Osteoblast (primary cell): ENCODE results near the gene CPLX3. TPM values are rescaled to one million over a fixed set of nuclear protein-coding genes. Genes with fewer than 3 reads are reported as not detected.
A peak's percentile ranks its signal among the peaks of the same experiment; 100 is the strongest.

Experiments used
- DNase-seq: peaks from one replicate; pipeline ENCODE4 v3.0.0; 2011; ENCODE audit warnings: low spot score, mixed read lengths; ENCODE audit not compliant: insufficient read length; ENCODE audit errors: missing footprints
- H2AFZ ChIP-seq: 2 replicates; pipeline ENCODE4 v1.6.0; 2011; ENCODE audit warnings: mild to moderate bottlenecking, low read length
- H3K27ac ChIP-seq: 2 replicates; pipeline ENCODE4 v1.5.1; 2011; ENCODE audit warnings: mild to moderate bottlenecking, low read depth, low read length, moderate library complexity
- H3K27me3 ChIP-seq: 2 replicates; pipeline ENCODE4 v1.6.0; 2012; ENCODE audit warnings: mild to moderate bottlenecking, control low read depth, inconsistent platforms, low read length, moderate library complexity; ENCODE audit not compliant: insufficient read depth
- H3K36me3 ChIP-seq: 2 replicates; pipeline ENCODE4 v1.5.1; 2011; ENCODE audit warnings: mild to moderate bottlenecking, low read length, control low read depth, moderate library complexity; ENCODE audit not compliant: insufficient read depth
- H3K4me1 ChIP-seq: 2 replicates; pipeline ENCODE4 v1.5.1; 2011; ENCODE audit warnings: mild to moderate bottlenecking, low read length, control low read depth, moderate library complexity; ENCODE audit not compliant: insufficient read depth
- H3K4me2 ChIP-seq: 2 replicates; pipeline ENCODE4 v1.6.0; 2011; ENCODE audit warnings: mild to moderate bottlenecking, low read length; ENCODE audit not compliant: insufficient read depth
- H3K4me3 ChIP-seq: fragments of 200-600 bp; sonication (generic); 3 replicates; pipeline ENCODE4 v1.5.1; 2012; ENCODE audit warnings: mild to moderate bottlenecking, low read length, inconsistent platforms; ENCODE audit not compliant: insufficient read depth
- H3K79me2 ChIP-seq: 2 replicates; pipeline ENCODE4 v1.6.0; 2012; ENCODE audit warnings: mild to moderate bottlenecking, low read length, control low read depth, inconsistent platforms; ENCODE audit not compliant: insufficient read depth
- H3K9me3 ChIP-seq: 2 replicates; pipeline ENCODE4 v1.5.1; 2011; ENCODE audit warnings: low read depth, low read length, control low read depth
- H4K20me1 ChIP-seq: 2 replicates; pipeline ENCODE4 v1.6.0; 2012; ENCODE audit warnings: mild to moderate bottlenecking, low read length, control low read depth; ENCODE audit not compliant: insufficient read depth
- total RNA-seq: library from RNA; depleted of rRNA; stranded (reverse); fragments of >200 nt; gene quantifications from 2 replicates; pipeline ENCODE4 v1.2.3, GENCODE V29; 2012
- TF ChIP-seq, protein P1 (sequence below): IDR thresholded peaks from 2 replicates; pipeline ENCODE4 v1.5.1; 2011; ENCODE audit warnings: mild to moderate bottlenecking, low read depth, low read length, moderate library complexity; ENCODE audit errors: extremely low read depth

Gene CPLX3
- total RNA-seq, 1 donor: not detected

DNA sequence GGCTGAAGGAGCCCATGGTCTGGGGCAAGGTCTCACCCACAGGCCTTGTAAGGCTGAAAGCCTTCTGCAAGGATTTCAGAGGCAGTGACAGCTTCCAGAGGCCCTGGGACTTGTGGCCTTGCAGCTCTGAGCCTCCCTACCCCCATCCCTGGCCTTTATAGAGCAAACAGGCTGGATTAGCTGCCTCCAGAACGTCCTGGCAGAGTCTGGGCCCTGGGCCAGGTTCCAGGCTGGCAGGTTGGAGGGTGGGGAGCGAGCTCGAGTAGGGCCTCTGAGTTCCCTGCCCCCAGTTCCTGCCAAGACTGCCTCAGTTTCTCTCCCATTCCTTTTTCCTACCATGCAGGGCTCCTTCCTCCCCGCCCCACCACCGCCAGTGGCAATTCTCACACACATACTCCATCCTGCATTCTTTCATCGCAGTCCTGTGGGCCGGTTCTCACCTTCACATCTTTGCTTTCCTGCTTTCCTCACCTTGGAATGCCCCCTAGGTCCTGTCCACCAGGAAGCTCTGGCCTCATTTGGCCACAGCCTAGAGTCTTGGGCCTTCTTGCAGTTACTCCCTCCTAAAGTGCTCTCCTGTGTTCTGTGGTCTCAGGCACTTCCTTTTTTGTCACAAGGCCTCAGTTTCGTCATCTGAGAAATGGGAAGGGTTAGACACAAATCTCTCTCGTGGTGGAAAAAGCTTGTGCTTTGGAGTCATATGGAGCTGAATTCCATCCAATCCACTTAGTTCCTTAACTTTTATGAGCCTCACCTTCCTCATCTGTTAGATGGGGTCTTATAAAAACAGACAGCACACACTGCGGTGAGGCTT, 11.1 kb upstream of the CPLX3 start:
- no peak for DNase-seq
- H3K4me3 ChIP-seq: no peak overlapping the region

GRCh38 chr15:74815961-74816360, 10.5 kb upstream of the CPLX3 start:
- no peak for DNase-seq
- Histone ChIP-seq H3K4me2 (no peak overlapping the region), H3K9me3 (no peaks in the 10 kb centered on the region), H3K27ac (no peak overlapping the region), H3K36me3 (no peaks in the 10 kb centered on the region), H3K79me2 (no peaks in the 10 kb centered on the region), H2AFZ (no peak overlapping the region), H4K20me1 (no peaks in the 10 kb centered on the region), H3K27me3 (no peaks in the 10 kb centered on the region), H3K4me3 (no peak overlapping the region), H3K4me1 (no peaks in the 10 kb centered on the region)
- TF ChIP-seq, protein P1, sequence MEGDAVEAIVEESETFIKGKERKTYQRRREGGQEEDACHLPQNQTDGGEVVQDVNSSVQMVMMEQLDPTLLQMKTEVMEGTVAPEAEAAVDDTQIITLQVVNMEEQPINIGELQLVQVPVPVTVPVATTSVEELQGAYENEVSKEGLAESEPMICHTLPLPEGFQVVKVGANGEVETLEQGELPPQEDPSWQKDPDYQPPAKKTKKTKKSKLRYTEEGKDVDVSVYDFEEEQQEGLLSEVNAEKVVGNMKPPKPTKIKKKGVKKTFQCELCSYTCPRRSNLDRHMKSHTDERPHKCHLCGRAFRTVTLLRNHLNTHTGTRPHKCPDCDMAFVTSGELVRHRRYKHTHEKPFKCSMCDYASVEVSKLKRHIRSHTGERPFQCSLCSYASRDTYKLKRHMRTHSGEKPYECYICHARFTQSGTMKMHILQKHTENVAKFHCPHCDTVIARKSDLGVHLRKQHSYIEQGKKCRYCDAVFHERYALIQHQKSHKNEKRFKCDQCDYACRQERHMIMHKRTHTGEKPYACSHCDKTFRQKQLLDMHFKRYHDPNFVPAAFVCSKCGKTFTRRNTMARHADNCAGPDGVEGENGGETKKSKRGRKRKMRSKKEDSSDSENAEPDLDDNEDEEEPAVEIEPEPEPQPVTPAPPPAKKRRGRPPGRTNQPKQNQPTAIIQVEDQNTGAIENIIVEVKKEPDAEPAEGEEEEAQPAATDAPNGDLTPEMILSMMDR: no peak

More for the DNA sequence above, 11.1 kb upstream of the CPLX3 start:
- H3K27me3 ChIP-seq: no peaks in the 10 kb centered on the region
- H2AFZ ChIP-seq: no peak overlapping the region
- H3K36me3 ChIP-seq: no peaks in the 10 kb centered on the region
- no peak overlapping the region for H3K27ac ChIP-seq
- no peaks in the 10 kb centered on the region for H3K4me1 ChIP-seq
- no peaks in the 10 kb centered on the region for H4K20me1 ChIP-seq
- H3K9me3 ChIP-seq: no peaks in the 10 kb centered on the region
- no peak overlapping the region for H3K4me2 ChIP-seq
- TF ChIP-seq, protein P1: no peak
- H3K79me2 ChIP-seq: no peaks in the 10 kb centered on the region

DNA sequence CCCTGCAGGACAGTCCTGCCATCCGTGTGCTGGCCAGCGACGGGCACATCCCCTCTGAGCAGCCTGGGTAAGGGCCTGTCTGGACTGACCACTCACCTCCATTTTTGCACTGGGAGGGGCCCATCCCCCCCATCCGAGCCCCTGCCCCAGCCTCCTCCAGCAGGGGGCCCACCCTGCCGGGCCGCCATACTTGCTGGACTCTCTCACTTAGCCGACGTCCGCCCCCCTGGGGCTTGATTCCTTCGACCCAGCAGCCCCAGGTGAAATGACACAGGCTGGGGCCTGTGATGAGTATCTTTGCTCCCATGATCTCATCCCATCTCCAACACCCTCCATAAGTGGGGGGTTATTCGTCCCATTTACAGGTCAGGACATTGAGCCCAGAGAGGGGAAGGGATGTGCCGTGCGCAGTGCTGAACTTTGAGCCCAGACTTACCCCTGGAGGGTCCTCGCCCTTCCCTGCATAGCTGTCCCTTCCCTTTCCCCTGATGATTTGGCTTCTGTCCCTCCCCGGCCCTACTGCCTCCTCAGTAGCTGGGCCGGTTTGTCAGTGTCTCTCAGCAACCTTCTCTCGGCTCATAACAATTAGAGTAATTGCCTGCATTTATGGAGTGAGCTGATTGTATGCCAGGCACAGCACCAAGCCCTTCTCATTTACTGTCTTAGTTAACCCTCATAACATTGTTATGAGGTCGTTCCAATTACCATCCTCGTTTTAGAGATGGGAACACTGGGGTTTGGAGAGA, 9.6 kb upstream of the CPLX3 start:
- no peaks in the 10 kb centered on the region for H3K79me2 ChIP-seq
- H3K27me3 ChIP-seq: no peaks in the 10 kb centered on the region
- H3K36me3 ChIP-seq: no peaks in the 10 kb centered on the region
- H3K27ac ChIP-seq: no peak overlapping the region
- peak; percentile 83 for DNase-seq
- no peaks in the 10 kb centered on the region for H3K9me3 ChIP-seq
- no peak overlapping the region for H2AFZ ChIP-seq
- H3K4me2 ChIP-seq: no peak overlapping the region
- no peak overlapping the region for H3K4me3 ChIP-seq
- H3K4me1 ChIP-seq: no peaks in the 10 kb centered on the region
- TF ChIP-seq, protein P1: no peak
- H4K20me1 ChIP-seq: no peaks in the 10 kb centered on the region

DNA sequence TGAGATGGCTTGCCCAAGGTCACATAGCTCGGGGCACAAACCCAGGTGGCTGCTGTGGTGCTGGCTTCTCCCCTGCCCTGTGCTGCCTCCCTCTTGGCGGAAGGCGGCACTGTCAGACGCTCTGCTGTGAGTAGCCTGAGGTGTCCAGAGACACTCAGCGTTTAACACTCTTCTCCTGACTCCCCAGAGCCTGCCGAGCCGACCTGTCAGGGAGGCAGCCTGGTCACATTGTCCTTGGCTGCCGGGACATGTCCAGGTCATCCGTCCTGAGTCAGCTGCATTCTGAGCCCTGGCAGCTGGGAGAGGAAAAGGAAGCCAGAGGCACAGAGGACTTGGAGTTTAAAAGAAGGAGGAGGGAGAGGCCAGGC, 9.1 kb upstream of the CPLX3 start:
- Histone ChIP-seq H2AFZ (no peak overlapping the region), H3K4me2 (no peak overlapping the region), H3K27me3 (no peaks in the 10 kb centered on the region), H3K9me3 (no peaks in the 10 kb centered on the region), H3K79me2 (no peaks in the 10 kb centered on the region), H3K4me1 (no peaks in the 10 kb centered on the region), H4K20me1 (no peaks in the 10 kb centered on the region), H3K27ac (no peak overlapping the region), H3K36me3 (no peaks in the 10 kb centered on the region), H3K4me3 (no peak overlapping the region)
- TF ChIP-seq, protein P1: peak; percentile 31
- no peak for DNase-seq
